ENCODE results near the gene YKT6.

GRCh38 chr7:44242091-44242490 lies 41.3 kb downstream of the YKT6 start:
- TF ChIP-seq EZH2 (IDR thresholded peaks at IDR 0.05; ENCODE audit: borderline replicate concordance, insufficient read depth, low read depth, low read length, poor library complexity, severe bottlenecking) = no peak
- no peak for TF ChIP-seq CTCF (IDR thresholded peaks at IDR 0.05)

All from B cell (primary cell).